Measurements from ENCODE around the gene MCF2.

DNA sequence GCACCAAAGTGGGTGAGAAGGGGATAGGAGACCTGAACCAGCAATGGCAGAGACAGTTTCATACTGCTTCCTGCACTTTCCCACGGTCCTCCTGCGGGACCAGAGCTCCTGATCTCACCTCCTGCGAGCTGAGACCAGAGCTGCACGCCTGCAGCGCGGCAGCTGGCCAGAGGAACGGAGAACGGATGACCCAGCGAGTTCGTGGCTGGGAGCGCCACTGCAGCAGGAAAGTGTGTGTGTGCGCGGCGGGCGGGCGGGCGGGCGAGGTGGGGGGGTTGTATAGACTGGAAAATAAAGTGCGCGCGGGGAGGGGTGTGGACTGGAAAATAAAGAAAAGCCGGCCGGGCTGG lies 16.5 kb downstream of the MCF2 start:
- TF ChIP-seq, protein P1, sequence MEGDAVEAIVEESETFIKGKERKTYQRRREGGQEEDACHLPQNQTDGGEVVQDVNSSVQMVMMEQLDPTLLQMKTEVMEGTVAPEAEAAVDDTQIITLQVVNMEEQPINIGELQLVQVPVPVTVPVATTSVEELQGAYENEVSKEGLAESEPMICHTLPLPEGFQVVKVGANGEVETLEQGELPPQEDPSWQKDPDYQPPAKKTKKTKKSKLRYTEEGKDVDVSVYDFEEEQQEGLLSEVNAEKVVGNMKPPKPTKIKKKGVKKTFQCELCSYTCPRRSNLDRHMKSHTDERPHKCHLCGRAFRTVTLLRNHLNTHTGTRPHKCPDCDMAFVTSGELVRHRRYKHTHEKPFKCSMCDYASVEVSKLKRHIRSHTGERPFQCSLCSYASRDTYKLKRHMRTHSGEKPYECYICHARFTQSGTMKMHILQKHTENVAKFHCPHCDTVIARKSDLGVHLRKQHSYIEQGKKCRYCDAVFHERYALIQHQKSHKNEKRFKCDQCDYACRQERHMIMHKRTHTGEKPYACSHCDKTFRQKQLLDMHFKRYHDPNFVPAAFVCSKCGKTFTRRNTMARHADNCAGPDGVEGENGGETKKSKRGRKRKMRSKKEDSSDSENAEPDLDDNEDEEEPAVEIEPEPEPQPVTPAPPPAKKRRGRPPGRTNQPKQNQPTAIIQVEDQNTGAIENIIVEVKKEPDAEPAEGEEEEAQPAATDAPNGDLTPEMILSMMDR (IDR thresholded peaks at IDR 0.05): no peak
- TF ChIP-seq POLR2A (IDR thresholded peaks at IDR 0.05): no peak
